GM19351 (cell line): ENCODE data around the gene HARS1.
A peak's percentile ranks its signal among the peaks of the same experiment; 100 is the strongest.
"Not testable (repeated sequence)": the region's sequence is repeated elsewhere in the genome, so short reads cannot be mapped to it uniquely, and the experiment has no call there.

Experiments
- ATAC-seq: cut with Tn5 transposase; IDR thresholded peaks from one replicate; pipeline ENCODE4 v1.9.1; 2021; ENCODE audit warnings: mild to moderate bottlenecking, moderate library complexity; ENCODE audit not compliant: unreplicated experiment

HARS1 gene

DNA sequence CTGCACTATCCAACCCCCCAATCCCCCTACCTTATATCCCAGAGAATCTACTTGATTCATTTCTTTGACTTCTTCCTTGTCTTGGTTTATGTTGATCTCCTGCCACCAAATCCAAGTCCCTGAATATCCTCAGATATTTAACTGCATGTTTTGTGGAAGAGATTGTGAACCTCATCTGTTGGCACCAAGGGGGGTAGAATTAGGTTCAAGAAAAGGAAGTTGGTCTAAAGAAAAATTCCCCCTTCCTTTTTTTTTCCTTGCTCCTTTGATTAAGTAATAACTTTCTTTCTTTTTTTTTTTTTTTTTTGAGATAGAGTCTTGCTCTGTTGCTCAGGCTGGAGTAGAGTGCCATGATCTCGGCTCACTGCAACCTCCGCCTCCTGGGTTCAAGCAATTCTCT lies 57.7 kb downstream of the HARS1 start:
- ATAC-seq, result no peak

- no peak for ATAC-seq
Observed at GRCh38 chr5:140633021-140633471, 58.1 kb downstream of the HARS1 start, which contains the start of gene CD14. Gene CD14 (minus strand): TSS chr5:140633175. CDS start chr5:140633071, 104 bp downstream.

DNA sequence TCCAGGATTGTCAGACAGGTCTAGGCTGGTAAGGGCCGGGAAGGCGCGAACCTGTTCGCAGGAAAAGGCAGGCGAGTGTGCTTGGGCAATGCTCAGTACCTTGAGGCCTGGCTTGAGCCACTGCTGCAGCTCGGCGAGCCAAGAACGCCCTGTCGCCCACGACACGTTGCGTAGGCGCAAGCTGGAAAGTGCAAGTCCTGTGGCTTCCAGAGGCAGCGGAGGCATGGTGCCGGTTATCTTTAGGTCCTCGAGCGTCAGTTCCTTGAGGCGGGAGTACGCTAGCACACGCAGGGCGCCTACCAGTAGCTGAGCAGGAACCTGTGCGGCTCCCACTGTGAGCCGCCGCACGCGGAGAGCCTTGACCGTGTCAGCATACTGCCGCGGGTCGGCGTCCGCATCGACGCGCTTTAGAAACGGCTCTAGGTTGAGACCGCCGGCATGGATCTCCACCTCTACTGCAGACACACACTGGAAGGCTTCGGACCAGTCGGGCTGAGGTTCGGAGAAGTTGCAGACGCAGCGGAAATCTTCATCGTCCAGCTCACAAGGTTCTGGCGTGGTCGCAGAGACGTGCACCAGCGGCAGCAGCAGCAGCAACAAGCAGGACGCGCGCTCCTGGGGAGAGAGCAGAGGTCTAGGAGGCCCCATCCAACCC lies 58.7 kb downstream of the HARS1 start:
- peak; percentile 51 for ATAC-seq

- peak; percentile 46 for ATAC-seq
Observed at GRCh38 chr5:140631831-140632365, 59.3 kb downstream of the HARS1 start.

DNA sequence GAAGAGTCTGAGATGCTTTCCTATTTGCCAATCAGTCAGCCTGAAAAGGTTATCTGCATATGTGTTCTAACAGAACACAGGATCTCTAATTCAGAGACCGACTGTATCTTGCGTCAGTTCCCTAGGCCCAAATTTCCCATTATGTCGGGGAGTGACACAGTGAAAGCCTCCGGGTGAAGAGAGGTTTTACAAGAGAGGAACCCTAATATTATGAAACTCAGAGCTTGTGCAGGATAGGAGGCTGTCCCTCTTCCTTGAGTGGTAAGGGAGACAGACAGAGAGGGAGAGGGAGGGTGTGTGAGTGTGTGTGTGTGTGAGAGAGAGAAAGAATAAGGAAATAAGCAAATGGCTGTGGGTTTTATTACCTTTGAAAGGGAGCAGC lies 60.1 kb downstream of the HARS1 start:
- no peak for ATAC-seq

DNA sequence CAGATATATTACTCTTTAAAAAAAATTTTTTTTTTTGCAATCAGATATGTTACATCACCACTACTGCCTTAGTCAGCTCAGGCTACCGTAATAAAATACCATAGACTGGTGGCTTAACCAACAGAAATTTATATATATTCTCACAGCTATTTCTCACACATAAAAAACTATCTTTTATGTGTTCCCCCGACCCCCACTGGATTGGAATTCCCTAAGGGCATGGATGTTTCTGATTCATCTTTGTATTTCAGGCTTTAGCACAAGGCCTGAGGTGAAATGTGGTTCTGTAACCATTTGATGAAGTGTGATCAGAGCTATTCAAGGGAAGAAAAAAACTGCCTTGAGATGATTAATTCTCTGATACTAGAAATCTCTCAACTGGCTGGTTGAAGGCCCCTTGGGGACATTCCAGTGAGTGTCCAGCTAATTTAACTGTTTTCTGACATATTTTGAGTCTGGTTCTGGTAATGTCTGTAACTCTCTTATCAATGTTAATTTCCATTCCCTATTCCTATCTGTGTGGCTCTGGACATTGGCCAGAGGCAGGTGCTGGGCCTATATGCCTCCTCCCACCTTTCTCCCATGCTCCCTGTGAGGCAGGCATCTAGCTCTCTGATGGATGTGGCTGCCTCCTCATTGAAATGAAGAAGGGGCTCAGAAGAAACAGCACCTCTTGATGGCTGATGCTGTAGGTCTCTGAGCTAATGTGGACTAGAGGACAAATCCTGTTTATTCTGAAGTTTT lies 60.7 kb downstream of the HARS1 start:
- ATAC-seq, result no peak

- ATAC-seq, result no peak
Observed at GRCh38 chr5:140628711-140629110, 62.5 kb downstream of the HARS1 start.

DNA sequence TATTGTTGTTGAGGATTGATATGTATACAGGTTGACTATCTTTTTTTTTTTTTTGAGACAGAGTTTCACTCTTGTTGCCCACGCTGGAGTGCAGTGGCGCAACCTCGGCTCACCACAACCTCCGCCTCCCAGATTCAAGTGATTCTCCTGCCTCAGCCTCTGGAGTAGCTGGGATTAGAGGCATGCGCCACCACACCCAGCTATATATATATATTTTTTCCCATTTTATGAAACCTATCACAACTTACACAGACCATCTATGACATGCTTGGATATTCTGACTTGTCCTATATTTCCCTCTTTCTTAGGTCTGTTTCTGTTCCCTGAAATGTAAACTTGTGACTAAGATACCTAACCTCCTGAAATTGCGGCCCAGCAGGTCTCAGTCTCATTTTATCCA lies 63.2 kb downstream of the HARS1 start:
- no peak for ATAC-seq

DNA sequence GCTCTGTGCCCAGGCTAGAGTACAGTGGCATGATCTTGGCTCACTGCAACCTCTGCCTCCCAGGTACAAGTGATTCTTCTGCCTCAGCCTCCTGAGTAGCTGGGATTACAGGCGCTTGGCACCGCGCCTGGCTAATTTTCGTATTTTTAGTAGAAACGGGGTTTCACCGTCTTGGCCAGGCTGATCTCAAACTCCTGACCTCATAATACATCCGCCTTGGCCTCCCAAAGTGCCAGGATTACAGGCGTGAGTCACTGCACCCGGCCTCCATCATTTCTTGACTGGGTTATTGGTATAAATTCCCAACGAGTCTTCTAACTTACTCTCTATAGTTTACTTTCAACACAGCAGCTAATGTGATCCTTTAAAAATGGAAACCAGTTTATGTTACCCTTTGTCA lies 66.3 kb downstream of the HARS1 start:
- not testable (repeated sequence) for ATAC-seq
